GM15510 (cell line): ENCODE data around the gene MARVELD2.

ENCODE experiments used
- POLR2A ChIP-seq: IDR thresholded peaks from 3 replicates; pipeline ENCODE4 v1.6.1; 2011; ENCODE audit warnings: borderline replicate concordance; ENCODE audit not compliant: insufficient read length; ENCODE audit errors: extremely low read depth

MARVELD2 gene

DNA sequence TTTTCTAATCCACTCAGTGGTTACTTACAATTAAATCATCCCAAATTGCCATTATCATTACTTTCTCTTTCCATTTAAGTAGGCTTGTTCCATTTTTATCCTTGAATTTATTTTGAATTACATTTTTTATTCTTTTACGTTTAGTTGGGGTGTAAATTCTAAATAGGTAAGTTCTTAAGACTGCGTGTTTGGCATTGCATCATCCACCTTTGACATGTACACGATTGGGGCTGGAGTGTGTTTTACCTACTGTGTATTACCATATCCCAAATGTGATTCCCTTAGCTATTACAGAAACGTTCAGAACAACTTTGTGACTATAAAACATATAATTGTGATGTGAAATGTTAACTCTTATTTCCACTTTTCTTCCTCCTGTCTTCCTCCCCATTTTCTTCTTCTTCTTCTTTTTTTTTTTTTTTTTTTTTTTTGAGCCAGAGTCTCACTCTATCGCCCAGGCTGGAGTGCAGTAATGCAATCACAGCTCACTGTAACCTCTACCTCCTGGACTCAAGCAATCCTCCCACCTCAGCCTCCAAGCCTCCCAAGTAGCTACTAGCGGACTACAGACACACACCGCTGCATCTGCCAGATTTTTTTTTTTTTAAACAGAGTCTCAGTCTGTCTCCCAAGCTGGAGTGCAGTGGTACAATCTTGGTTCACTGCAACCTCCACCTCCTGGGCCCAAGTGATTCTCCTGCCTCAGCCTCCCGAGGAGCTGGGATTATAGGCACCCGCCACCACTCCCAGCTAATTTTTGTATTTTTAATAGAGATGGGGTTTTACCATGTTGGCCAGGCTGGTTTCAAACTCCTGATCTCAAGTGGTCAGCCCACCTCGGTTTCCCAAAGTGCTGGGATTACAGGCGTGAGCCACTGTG is 16.7 kb downstream of the MARVELD2 start:
- no peak for TF ChIP-seq POLR2A

DNA sequence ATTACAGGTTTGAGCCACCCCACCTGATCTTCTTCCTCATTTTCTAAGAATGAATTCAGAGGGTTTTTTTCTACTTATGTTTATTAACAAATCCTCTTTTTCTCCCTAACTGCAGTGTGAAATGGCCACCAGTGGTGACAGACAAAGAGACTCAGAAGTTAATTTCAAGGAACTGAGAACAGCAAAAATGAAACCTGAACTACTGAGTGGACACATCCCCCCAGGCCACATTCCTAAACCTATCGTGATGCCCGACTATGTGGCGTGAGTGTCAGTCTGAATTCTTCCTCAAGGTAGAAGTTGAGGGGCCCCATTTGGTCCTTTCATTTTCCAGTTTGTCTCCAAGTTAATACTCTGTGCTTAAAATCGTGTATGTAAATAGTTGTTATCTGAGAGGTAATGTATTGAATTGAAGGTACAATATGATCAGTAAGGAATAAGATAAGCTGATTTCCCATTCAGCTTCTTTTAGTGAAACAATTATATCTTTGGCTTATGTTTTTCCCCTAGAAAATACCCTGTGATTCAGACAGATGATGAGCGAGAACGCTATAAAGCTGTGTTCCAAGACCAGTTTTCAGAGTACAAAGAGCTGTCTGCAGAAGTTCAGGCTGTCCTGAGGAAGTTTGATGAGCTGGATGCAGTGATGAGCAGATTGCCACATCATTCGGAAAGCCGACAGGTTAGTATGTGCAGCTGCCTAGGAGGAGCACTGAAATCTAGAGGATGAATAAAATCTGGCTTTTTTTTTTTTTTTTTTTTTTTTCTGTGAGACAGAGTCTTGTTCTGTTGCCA is 17.7 kb downstream of the MARVELD2 start:
- TF ChIP-seq POLR2A: no peak

DNA sequence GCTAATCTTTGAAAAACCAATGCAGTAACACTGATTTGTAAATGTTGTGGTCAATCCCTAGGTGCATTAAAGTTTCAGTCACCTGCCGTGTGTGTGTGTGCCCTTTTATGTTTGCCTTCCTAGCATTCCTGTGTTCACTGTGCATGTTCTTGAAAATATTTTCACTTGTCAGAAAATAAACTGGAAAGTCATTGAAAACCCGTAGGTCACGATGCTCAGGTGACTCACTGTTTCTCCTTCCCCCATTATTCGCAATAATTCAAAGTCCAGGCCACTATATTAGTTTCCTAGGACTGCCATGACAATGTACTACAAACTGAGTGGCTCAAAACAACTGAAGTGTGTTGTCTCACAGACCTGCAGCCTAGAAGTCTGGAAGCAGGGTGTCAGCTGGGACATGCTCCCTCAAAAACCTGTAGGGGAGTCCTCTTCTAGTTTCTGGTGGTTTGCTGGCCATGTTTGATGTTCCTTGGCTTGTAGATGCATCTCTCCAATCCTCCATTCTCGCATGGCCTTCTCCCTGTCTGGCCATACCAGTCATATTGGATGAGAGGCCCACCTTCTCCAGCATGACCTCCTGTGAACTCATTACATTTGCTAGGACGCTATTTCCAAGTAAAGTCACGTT is 29.3 kb downstream of the MARVELD2 start:
- no peak for TF ChIP-seq POLR2A

DNA sequence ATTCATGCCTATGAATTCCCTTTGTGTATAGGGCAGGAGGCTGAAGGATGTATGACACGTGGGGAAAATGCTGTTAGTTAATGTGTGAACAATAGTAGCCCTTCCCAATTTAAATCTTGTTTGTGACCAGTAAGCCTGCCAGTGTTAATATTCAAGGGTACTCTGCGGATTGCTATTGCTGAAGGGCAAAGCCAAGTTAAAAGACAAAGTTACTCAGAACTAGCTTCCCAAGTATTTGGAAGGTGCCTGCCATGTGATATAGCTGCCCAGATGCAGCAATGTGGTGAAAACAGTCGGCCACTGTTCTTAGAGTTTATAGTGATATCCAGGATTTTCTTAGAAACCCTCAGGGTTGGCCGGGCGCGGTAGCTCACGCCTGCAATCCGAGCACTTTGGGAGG is 34.6 kb downstream of the MARVELD2 start:
- no peak for TF ChIP-seq POLR2A

GRCh38 chr5:69450116-69450515 is 35.2 kb downstream of the MARVELD2 start:
- no peak for TF ChIP-seq POLR2A

- no peak for TF ChIP-seq POLR2A
These were observed 37.2 kb downstream of the MARVELD2 start for GRCh38 chr5:69451941-69452647.

DNA sequence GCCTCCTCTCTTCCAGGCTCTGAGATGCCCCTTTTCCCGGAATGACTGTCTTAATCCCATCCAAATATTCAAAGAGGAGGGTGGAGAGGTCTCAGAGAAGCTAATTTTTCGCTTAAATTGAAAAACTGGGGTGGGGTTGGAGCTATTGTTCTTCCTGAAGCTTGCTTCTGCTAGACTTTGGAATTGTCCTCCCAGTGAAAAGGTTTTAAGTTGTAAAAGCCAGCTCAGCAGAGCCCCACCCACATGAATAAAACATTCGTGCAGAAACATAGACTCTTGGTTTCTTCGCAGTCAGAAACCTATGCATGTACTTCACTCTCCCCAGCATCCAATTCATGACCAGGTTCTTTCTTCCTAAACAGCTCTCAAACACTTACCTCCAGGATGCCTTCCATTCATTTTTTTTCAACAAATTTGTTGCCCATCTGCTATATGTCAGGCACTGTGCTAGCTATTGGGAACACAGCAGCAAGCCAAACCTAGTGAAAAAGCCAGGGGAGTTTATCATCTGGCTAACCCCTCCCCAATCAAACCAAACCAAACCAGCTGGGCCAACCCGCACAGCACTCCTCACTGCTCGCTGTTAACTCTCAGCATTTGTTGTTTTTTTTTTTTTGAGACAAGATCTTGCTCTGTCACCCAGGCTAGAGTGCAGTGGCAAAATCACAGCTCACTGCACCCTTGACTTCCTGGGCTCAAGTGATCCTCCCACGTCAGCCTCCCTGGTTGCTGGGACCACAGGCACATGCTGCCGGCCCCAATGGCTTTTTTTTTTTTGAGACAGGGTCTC is 39.7 kb downstream of the MARVELD2 start:
- no peak for TF ChIP-seq POLR2A

DNA sequence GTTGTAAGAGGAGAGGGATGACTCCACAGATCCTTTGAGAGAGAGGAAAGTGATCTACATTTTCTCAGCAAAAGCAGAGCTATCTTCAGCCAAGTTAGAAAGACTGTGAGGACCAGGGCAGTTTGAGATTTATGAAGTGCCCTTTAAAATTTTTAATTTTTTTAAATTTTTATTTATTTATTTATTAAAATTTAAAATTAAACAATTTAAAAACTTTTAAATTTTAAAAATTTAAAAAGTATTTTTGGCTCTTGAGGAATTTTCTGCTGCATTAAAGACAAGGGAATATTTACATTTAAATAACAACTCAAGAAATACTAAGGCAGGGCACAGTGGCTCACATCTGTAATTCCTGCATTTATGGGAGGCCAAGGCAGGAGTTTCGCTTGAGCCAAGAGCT is 47.3 kb downstream of the MARVELD2 start:
- no peak for TF ChIP-seq POLR2A

DNA sequence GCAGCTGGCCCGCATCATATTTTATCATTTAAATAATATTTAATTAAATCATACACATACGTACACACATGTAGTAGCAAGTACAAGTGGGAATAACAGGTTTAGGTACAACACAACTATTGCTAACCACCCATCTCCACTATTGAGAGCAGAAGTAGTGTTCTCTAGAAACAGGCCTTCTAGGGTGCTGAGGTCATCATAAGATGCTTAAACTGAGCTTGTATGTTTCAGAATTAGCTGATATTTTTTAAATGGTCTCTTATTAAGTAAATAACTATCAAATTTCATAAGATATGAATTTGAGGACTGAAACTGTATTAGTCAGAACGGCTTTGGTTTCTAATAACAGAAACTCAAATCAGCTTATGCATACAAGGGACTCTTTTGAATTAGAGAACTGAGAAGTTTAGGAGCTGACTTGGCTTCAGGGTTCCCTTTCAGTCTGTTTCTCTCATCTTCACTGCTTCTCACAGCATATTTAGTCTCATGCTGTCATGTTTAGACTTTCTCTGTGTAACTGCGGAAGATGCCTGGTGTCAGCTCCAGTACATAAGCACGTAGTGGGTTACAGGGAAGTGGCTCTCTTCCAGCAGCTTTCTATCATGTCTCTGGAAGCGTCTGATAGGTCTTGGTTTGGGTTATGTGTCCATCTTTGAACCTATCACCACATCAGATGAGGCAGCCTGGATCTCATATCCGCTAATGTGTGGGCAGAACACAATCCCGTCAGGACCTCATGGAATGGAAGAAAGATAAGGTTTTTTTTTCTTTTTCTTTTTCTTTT is 52.7 kb downstream of the MARVELD2 start:
- no peak for TF ChIP-seq POLR2A

GRCh38 chr5:69468631-69469030 is 53.7 kb downstream of the MARVELD2 start:
- TF ChIP-seq POLR2A: no peak

GRCh38 chr5:69477170-69477569 is 62.3 kb downstream of the MARVELD2 start:
- TF ChIP-seq POLR2A: no peak

GRCh38 chr5:69484891-69485290 is 70.0 kb downstream of the MARVELD2 start:
- TF ChIP-seq POLR2A: no peak

DNA sequence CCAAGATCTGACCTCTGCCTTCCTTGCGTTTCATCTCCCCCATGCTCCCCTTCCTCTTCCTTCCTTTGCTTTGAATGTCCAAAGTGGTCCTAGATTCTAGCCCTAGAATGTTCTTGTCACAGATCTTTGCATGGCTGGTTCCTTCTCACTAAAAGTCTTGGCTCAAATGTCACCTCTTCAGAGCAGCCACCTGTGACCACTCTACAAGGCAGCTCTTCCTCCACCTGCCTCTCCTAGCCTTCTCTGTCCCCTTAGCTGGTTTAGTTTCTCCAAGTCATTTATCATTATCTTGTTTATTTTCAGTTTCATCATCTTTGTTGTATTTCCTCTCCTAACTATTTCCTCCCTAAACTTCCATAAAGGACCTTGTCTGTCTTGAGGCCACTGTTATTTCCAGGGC is 70.6 kb downstream of the MARVELD2 start:
- TF ChIP-seq POLR2A: no peak
